Panc1 (cell line): Measurements from ENCODE around the gene MAPK10. TPM values are rescaled to one million over a fixed set of nuclear protein-coding genes. Genes with fewer than 3 reads are reported as not detected.

Experiments
- ATAC-seq: fragments of 200-7000 bp; cut with Tn5 transposase; 2 replicates; pipeline ENCODE4 v1.9.1; 2020; ENCODE audit warnings: mild to moderate bottlenecking, moderate library complexity
- BruUV-seq: library from RNA; stranded (reverse); fragments of 400-500 nt; replicated peaks from 2 replicates; lab custom pipeline; 2021; lab: Mats Ljungman, UMichigan
- CTCF ChIA-PET: fragments of 300-600 bp; sonication (Branson Sonifier 250); formaldehyde crosslinking; loops from one replicate; lab custom pipeline; 2022; ENCODE audit warnings: antibody characterized with exemption; lab: Charles Lee
- POLR2A ChIA-PET: fragments of 300-600 bp; sonication (Branson Sonifier 250); formaldehyde crosslinking; loops from one replicate; lab custom pipeline; 2022; ENCODE audit warnings: antibody characterized with exemption; lab: Charles Lee
- DNase-seq: peaks from one replicate; pipeline ENCODE4 v3.0.0-alpha.2; 2010; ENCODE audit warnings: low read depth, low spot score
- H3K27ac ChIP-seq: 2 replicates; pipeline ENCODE4 v1.5.1; 2011; ENCODE audit warnings: mild to moderate bottlenecking, low read length, inconsistent platforms
- H3K27me3 ChIP-seq: fragments of 200-500 bp; sonication (Bioruptor generic); 2 replicates; pipeline ENCODE4 v1.6.0; 2014; ENCODE audit warnings: low read length, inconsistent platforms; ENCODE audit not compliant: control insufficient read depth, insufficient read depth
- H3K36me3 ChIP-seq: fragments of 200-500 bp; sonication (Bioruptor generic); 2 replicates; pipeline ENCODE4 v1.5.1; 2014; ENCODE audit warnings: inconsistent platforms, mild to moderate bottlenecking, low read length, moderate library complexity; ENCODE audit not compliant: control insufficient read depth, insufficient read depth
- H3K4me1 ChIP-seq: 2 replicates; pipeline ENCODE4 v1.5.1; 2011; ENCODE audit warnings: inconsistent platforms, mild to moderate bottlenecking, low read length, moderate library complexity; ENCODE audit not compliant: control insufficient read depth, insufficient read depth
- H3K4me3 ChIP-seq, 2 experiments: 2 replicates each; pipeline ENCODE4 v1.5.1; 2011 to 2012; ENCODE audit warnings: low read depth in 2 of 2, low read length in 2 of 2, mild to moderate bottlenecking in 2 of 2, inconsistent platforms in 1 of 2, moderate library complexity in 1 of 2
- H3K9me3 ChIP-seq: fragments of 200-500 bp; sonication (Bioruptor generic); 2 replicates; pipeline ENCODE4 v1.5.1; 2014; ENCODE audit warnings: low read depth, mild to moderate bottlenecking, inconsistent platforms, low read length, moderate library complexity; ENCODE audit not compliant: control insufficient read depth, insufficient read depth
- POLR2AphosphoS5 ChIP-seq: IDR thresholded peaks from 2 replicates; pipeline ENCODE4 v1.6.1; 2012; ENCODE audit warnings: mild to moderate bottlenecking, low read depth, low read length, moderate library complexity
- REST ChIP-seq, 2 experiments: IDR thresholded peaks; 2 replicates each; pipeline ENCODE4 v1.6.1; 2011 to 2012; ENCODE audit warnings: low read depth in 2 of 2, control low read depth in 1 of 2, low read length in 1 of 2, mild to moderate bottlenecking in 1 of 2, moderate library complexity in 1 of 2; ENCODE audit not compliant: insufficient read depth in 1 of 2
- SIN3A ChIP-seq: IDR thresholded peaks from 2 replicates; pipeline ENCODE4 v1.6.1; 2012; ENCODE audit warnings: low read depth, mild to moderate bottlenecking, low read length, moderate library complexity, borderline replicate concordance; ENCODE audit not compliant: insufficient read depth
- TCF7L2 ChIP-seq: IDR thresholded peaks from 2 replicates; pipeline ENCODE4 v1.6.1; 2011; ENCODE audit warnings: mild to moderate bottlenecking, low read depth, low read length, inconsistent platforms
- in situ Hi-C: cut with HindIII; loops from 2 replicates; pipeline ENCODE4 v1.10.0; 2016; ENCODE audit warnings: low sequenced_read_pairs, low pct_unique_long_range_greater_than_20kb
- intact Hi-C: fragments of 100-400 bp; cut with micrococcal nuclease; formaldehyde crosslinking; loops from one replicate; pipeline ENCODE4 v1.10.0; 2022; ENCODE audit not compliant: unreplicated experiment
- total RNA-seq: library from RNA; stranded (reverse); gene quantifications from one replicate; pipeline ENCODE4 v1.2.1, GENCODE V29; 2021; ENCODE audit not compliant: unreplicated experiment
- TF ChIP-seq, protein P1 (sequence below): fragments of 450-650 bp; IDR thresholded peaks from 2 replicates; pipeline ENCODE4 v1.5.1; 2017; ENCODE audit warnings: mild to moderate bottlenecking

MAPK10 gene
- total RNA-seq, 1 experiment from 2014 or later, result 0.85 TPM

DNA sequence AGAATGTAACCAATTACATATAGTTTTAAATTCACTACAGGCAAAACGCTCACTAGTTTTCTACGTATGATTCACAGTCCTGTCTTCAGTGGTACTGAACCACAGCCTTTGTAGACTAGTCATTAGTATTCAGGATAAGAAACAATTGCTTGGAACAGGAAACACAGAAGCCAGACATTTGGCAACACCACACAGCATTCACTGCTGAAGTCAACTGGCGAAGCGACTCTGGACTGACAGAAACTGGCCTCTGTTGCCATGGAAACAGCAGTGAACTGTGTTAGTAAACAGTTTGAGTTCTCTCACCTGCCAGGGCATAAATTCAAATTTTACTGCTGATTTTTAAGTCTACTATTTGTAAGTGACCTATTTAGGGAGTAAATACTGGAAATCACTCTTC, 57.6 kb downstream of the MAPK10 start:
- in situ Hi-C loops, result no loop called here
- ATAC-seq (no peak), DNase-seq (no peak)
- ChIA-PET POLR2A (no interaction called here), CTCF (no interaction called here)
- no peak overlapping the region for H3K4me3 ChIP-seq
- TF ChIP-seq POLR2AphosphoS5 (no peak), SIN3A (no peak), TCF7L2 (no peak), REST (IDR thresholded peaks at IDR 0.05; ENCODE audit: insufficient read depth in 1 of 2, low read depth in 2 of 2, low read length in 1 of 2) (no peak)
- TF ChIP-seq, protein P1, sequence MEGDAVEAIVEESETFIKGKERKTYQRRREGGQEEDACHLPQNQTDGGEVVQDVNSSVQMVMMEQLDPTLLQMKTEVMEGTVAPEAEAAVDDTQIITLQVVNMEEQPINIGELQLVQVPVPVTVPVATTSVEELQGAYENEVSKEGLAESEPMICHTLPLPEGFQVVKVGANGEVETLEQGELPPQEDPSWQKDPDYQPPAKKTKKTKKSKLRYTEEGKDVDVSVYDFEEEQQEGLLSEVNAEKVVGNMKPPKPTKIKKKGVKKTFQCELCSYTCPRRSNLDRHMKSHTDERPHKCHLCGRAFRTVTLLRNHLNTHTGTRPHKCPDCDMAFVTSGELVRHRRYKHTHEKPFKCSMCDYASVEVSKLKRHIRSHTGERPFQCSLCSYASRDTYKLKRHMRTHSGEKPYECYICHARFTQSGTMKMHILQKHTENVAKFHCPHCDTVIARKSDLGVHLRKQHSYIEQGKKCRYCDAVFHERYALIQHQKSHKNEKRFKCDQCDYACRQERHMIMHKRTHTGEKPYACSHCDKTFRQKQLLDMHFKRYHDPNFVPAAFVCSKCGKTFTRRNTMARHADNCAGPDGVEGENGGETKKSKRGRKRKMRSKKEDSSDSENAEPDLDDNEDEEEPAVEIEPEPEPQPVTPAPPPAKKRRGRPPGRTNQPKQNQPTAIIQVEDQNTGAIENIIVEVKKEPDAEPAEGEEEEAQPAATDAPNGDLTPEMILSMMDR, result no peak
- H3K4me1 ChIP-seq, result no peaks in the 10 kb centered on the region
- no peaks in the 10 kb centered on the region for H3K9me3 ChIP-seq
- H3K36me3 ChIP-seq, result no peaks in the 10 kb centered on the region
- no peaks in the 10 kb centered on the region for H3K27me3 ChIP-seq
- intact Hi-C loops, result no loop called here
- no peak overlapping the region for H3K27ac ChIP-seq
- BruUV-seq, result no TSS peak

DNA sequence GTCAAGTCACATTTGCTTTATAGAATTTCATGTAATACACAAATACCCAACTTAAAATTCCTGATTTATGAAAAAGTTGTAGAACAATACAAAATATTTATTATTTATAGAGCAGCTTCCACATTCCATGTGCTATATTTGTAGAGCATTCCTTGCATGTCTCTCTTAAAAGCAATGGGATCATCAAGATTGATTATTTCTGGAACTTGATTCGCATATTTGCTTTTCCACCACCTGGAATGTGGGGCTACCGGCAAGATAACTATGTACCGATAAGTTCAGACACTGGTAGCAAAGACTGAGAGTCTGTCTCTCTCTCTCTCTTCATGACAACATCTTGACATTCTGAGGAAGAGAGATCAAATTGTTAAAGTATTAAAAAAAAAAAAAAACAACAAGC, 59.3 kb downstream of the MAPK10 start:
- Histone ChIP-seq H3K4me3 (no peak overlapping the region), H3K9me3 (no peaks in the 10 kb centered on the region), H3K27me3 (no peaks in the 10 kb centered on the region), H3K27ac (no peak overlapping the region), H3K4me1 (no peaks in the 10 kb centered on the region), H3K36me3 (no peaks in the 10 kb centered on the region)
- in situ Hi-C loops, result no loop called here
- no peak for ATAC-seq
- no peak for DNase-seq
- BruUV-seq, result no TSS peak
- intact Hi-C loops, result no loop called here
- TF ChIP-seq TCF7L2, result no peak
- TF ChIP-seq REST (IDR thresholded peaks at IDR 0.05; ENCODE audit: insufficient read depth in 1 of 2, low read depth in 2 of 2, low read length in 1 of 2), result no peak
- CTCF ChIA-PET, result interaction anchor here (0.6 kb wide), 1 partner anchor 395 kb away, joined by 4 read pairs; no protein-coding TSS in a partner anchor
- POLR2A ChIA-PET, result interaction anchor here (0.6 kb wide), 2 partner anchors 52 to 473 kb away, joined by 3 to 5 read pairs; no protein-coding TSS in a partner anchor
